Activated CD4-positive, alpha-beta T cell treated with anti-CD3 and anti-CD28 coated beads for 24 hours (primary cell): ENCODE measurements around the gene TIMM9.
"Not testable (repeated sequence)": the region's sequence is repeated elsewhere in the genome, so short reads cannot be mapped to it uniquely, and the experiment has no call there.

Source experiments
- DNase-seq, 2 donors: peaks; one replicate each; pipeline ENCODE4 v3.0.0-alpha.2; 2020; ENCODE audit warnings: low read depth in 2 of 2

TIMM9 gene, protein sequence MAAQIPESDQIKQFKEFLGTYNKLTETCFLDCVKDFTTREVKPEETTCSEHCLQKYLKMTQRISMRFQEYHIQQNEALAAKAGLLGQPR

DNA sequence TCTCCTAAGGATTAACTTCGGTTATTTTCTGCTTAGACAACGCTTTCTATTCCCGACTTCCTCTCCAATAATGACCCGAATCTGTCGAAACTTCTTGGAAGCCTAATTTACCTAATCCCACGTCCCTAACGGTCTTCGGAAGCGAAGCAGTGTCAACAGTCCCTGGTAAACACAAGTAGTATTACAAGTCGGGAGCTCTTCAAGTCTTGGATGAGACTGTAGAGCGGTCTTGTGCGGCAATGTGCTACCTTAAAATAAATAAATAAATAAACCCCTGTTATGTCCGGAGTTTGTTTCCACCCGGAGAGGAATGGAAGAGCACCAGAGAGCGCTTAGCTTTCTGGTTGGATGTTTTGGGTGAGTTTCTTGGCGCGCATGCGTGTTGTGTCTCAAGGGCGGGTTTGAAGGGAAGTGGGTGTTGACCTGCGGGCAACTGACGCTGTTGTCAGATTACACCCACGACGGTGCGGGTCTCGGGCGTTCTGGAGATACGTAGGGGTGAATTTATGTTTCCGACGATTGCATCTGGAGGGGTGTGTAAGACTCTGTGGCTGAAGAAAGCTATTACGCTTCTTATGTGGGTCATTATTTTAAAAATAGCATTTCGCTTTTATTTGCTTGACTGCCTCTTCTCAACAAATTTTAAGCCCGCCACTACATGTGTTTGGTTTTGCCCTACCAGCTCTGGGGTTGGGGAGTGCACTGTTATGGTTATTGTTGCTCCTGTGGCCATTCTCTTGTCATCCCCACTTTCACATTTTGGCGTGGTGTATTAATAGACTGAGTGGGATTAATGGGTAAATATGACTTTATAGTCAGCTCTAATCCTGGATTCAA lies at the start of gene TIMM9, which contains the start of gene KIAA0586:
Gene TIMM9 (minus strand): TSS at position 251 of the 837 bp plus-strand sequence. CDS start 15,586 bp downstream, outside the sequence.
Gene KIAA0586 (plus strand): TSS at position 439 of the 837 bp plus-strand sequence. CDS start 546 bp downstream, outside the sequence.
- DNase-seq: peak; percentile 90

GRCh38 chr14:58476320-58476719 lies 49.0 kb upstream of the TIMM9 start:
- DNase-seq: no peak

- DNase-seq: no peak
These were observed 42.0 kb upstream of the TIMM9 start for GRCh38 chr14:58469309-58469708.

DNA sequence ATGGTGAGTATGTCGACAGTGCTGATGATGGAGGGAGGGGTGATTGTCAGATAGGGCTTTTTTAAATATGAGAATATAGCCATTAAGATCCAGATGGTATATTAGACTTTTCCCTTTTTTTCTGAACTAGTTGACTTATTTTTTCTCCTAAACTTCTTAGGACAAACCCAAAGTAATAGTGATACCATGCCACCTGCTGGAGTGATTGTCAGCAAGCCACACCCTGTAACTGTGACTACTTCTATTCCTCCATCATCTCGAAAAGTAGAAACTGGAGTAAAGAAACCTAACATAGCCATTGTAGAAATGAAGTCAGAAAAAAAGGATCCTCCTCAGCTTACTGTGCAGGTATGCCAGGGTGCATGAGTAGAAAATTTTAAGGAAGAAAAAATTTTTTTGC lies 40.2 kb upstream of the TIMM9 start:
- DNase-seq: no peak

GRCh38 chr14:58466459-58466858 lies 39.1 kb upstream of the TIMM9 start:
- no peak for DNase-seq

GRCh38 chr14:58465421-58465820 lies 38.1 kb upstream of the TIMM9 start:
- DNase-seq: no peak

DNA sequence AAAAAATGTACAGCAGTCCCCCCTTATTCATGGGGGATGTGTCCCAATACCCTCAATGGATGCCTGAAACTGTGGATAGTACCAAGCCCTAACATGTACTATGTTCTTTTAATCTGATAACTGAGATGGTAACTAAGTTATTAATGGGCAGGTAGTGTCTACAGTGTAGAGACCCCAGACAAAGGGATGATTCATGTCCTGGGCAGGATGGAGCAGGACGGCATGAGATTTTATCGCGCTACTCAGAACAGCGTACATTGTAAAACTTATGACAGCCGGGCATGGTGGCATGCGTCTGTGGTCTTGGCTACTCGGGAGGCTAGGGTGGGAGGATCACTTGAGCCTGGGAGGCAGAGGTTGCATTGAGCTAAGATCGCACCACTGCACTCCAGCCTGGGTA lies 37.3 kb upstream of the TIMM9 start:
- DNase-seq: no peak

DNA sequence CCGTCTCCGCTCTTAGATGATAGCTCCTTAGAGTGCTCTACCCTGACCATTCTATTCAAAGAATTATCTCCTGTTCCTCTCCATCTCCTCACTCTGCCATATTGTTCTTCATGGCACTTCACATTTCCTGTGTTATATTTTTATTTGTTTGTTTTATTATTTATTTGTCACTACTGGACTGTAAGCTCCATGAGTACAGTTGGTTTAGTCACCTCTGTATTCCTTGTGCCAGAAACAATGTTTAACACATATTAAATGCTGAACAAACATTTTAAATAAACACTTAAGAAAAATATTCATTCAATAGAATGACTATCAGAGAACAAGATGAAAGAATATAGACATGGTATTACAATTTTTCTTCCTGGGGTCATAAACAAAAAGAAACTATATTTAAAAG lies 35.8 kb upstream of the TIMM9 start:
- DNase-seq: no peak

GRCh38 chr14:58460772-58461171 lies 33.4 kb upstream of the TIMM9 start:
- DNase-seq: no peak

DNA sequence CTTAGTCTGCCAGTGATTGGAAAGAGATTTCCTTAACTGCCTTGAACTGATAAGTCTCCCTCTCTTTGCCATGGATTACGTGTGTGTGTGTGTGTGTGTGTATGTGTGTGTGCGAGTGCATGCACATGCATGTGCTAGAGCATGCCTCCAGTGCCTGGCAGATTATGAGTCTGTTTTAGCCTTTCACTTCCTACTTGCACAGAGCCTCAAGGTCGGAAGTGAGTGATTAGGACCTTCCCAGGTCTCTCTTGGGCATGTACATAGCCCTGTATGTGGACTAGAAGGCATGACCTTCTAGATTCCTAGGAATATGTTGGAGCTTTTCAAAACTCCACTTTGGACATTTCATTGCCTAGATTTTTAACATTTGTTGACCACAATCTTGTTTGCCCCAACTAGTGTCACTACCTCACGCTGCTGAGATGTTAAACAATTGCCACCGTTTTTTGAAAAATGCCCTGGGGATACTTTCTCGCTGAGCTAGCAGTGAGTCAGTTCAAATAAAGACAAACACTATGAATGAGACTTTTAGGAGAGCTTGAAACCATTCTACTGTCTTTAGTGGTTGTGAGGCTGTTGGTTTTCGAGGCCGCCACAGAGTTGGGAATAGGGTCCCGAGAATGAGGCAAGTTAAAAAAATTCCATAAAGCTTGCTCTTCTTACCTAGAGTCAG lies 28.4 kb upstream of the TIMM9 start:
- no peak for DNase-seq

- no peak for DNase-seq
These were observed 17.3 kb upstream of the TIMM9 start for GRCh38 chr14:58444627-58445026.

DNA sequence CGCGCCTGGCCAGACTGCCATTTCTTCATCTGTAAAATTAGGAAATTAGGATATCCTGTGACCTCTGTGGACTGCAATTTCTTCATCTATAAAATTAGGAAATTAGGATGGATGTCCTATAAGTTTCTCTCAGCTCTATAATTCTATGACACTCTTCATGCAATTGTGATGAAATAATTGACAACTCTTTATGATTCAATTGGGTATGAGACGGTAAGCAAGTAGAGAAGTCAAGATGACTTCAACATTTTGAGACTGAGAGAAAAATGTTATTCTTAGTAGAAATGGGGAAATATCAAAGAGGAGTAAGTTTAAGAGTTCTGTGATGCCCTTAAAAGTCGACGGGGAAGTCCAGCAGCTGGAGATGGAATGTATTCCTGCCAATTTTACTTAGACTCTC lies 12.1 kb upstream of the TIMM9 start:
- DNase-seq: no peak

- no peak for DNase-seq
These were observed 2.8 kb upstream of the TIMM9 start for GRCh38 chr14:58430156-58430555.

- DNase-seq: no peak
These were observed 870 bp upstream of the TIMM9 start for GRCh38 chr14:58428118-58428683.

GRCh38 chr14:58426670-58427280 lies 556 bp downstream of the TIMM9 start:
- DNase-seq: peak; percentile 26 to 27

GRCh38 chr14:58416934-58417333 lies 10.4 kb downstream of the TIMM9 start:
- DNase-seq: not testable (repeated sequence)

DNA sequence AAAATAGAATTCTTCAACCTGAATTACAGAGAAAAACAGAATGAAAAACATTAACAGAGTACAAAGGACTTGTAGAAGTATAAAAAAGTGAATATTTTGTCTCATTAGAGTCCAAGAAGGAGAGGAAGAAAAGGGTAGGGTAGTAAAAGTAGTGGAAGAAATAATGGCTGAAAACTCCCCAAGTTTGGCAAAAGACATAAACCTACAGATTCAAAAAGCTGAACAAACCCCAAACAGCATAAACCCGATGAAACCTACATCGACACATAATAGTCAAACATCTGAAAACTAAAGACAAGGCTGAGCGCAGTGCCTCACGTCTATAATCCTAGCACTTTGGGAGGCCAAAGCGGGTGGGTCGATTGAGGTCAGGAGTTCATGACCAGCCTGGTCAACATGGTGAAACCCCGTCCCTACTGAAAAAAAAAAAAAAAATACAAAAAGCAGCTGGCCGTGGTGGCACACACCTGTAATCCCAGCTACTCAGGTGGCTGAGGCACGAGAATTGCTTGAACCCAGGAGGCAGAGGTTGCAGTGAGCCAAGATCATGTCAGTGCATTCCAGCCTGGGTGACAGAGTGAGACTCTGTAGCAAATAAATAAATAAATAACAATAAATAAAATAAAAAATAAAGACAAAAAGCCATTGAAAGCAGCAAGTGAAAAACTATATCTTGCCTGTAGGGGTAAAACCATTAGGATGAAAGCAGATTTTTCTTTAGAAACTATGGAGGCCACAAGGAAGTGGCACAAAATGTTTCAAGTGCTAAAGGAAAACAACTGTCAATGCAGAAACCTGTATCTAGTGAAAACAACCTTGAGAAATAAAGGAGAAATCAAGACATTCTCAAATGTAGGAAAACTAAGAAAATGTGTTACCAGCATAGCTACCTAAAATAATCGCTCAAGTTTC lies 11.4 kb downstream of the TIMM9 start:
- no peak for DNase-seq

- DNase-seq: no peak
These were observed 12.5 kb downstream of the TIMM9 start for GRCh38 chr14:58414845-58415244.

- DNase-seq: no peak
These were observed 18.6 kb downstream of the TIMM9 start for GRCh38 chr14:58408681-58409215.

DNA sequence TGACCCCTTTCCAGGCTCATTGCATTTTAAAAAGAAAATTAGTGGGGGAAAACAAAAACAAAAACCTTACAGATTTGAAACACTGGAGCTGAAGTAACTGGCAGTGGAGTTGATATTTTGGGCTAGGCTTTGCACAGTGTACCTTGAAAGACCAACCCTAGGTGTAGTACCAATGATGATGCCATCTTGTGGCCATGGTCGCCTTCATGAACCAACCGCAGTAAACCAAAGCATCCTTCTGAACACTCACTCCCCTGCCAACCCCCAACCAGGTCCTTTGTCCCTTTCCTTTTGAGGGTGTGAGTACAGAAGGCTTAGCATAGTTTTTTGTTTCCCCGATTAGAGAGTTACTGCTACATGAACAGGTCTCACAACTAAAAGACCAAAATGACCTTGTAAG lies 25.7 kb downstream of the TIMM9 start:
- DNase-seq: no peak

DNA sequence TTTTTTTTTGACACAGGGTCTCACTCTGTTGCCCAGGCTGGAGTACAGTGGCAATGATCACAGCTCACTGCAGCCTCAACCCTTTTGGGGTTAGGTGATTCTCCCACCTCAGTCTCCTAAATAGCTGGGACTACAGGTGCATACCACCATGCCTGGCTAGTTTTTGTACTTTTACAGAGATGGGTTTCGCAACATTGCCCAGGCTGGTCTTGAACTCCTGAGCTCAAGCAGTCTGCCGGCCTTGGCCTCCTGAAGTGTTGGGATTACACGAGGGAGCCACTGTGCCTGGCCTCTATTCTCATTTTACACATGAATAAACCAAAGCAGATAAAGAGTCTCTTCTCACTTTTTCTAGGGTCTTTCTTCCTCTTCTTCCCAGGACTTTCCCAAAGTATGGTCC lies 28.4 kb downstream of the TIMM9 start:
- DNase-seq: no peak
